ENCODE measurements around the gene SYT9.

DNA sequence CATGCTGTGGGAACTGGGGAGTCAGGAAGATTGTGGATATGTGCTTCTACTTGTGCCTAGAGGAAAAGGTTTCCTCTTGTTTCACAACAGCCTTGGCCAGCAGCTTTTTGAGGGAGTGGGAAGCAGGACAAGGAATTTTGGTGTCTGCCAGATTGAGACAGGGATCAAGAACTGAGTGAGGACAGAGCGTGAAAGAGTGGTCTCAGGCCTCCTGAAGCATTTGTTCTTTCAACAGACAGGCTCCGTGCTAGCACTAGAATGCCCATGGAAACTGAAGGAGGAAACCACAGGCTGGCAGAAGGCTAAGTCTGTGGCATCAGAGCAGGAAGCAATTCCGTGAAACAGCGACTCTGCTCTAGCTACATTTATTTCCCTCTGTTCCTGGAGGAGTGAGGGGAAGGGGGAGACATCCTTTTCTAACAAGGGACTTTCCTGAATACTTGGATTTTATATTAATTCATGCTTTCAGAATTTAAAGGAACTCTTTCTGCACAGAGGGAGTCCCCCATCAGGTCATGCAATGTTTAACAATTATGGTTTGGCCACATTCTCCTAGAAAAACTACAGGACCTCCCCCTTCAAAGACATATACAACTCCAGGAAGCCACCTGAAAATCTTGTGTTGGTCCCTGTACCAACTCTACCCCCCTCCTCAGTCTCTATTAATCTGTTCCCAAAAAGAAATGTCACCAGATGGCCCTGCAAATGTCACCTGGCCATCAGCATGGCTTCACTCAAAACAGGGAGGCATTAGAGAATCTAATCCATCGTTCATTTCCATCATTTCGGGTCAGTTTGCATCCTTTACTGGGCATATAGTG is 96.1 kb downstream of the SYT9 start:
- TF ChIP-seq YY1 (IDR thresholded peaks at IDR 0.05; ENCODE audit: insufficient read depth, insufficient read length) (no peak), ZNF274 (IDR thresholded peaks at IDR 0.05; ENCODE audit: low read depth, low read length) (no peak)

Measured in NT2/D1 (cell line).